ENCODE data around the gene EHF. TPM values are rescaled to one million over a fixed set of nuclear protein-coding genes. Genes with fewer than 3 reads are reported as not detected.

Gene EHF
- total RNA-seq, 1 donor from 2014 or later: 1.2 TPM

GRCh38 chr11:34619062-34619516 lies 1.8 kb upstream of the EHF start:
- Mint-ChIP-seq H3K4me3 (no peak overlapping the region), H3K27ac (no peak overlapping the region), H3K4me1 (peaks cover 11% of the 10 kb centered on the region), H3K9me3 (no peaks in the 10 kb centered on the region), H3K27me3 (ENCODE audit: low read depth) (peaks cover 50% of the 10 kb centered on the region), H3K36me3 (no peaks in the 10 kb centered on the region)
- no peak for DNase-seq (ENCODE audit: low spot score in 2 of 2, unreplicated experiment in 2 of 2)
- TF ChIP-seq, protein P1, sequence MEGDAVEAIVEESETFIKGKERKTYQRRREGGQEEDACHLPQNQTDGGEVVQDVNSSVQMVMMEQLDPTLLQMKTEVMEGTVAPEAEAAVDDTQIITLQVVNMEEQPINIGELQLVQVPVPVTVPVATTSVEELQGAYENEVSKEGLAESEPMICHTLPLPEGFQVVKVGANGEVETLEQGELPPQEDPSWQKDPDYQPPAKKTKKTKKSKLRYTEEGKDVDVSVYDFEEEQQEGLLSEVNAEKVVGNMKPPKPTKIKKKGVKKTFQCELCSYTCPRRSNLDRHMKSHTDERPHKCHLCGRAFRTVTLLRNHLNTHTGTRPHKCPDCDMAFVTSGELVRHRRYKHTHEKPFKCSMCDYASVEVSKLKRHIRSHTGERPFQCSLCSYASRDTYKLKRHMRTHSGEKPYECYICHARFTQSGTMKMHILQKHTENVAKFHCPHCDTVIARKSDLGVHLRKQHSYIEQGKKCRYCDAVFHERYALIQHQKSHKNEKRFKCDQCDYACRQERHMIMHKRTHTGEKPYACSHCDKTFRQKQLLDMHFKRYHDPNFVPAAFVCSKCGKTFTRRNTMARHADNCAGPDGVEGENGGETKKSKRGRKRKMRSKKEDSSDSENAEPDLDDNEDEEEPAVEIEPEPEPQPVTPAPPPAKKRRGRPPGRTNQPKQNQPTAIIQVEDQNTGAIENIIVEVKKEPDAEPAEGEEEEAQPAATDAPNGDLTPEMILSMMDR (IDR thresholded peaks at IDR 0.05; ENCODE audit: unreplicated experiment): no peak

- H3K4me3 Mint-ChIP-seq: no peak overlapping the region
- TF ChIP-seq, protein P1 (IDR thresholded peaks at IDR 0.05; ENCODE audit: unreplicated experiment): no peak
Measured at GRCh38 chr11:34620202-34620601, 691 bp upstream of the EHF start.

GRCh38 chr11:34621876-34622275 lies 983 bp downstream of the EHF start:
- no peak overlapping the region for H3K27ac Mint-ChIP-seq
- no peak for DNase-seq (ENCODE audit: low spot score in 2 of 2, unreplicated experiment in 2 of 2)
- peaks cover 42% of the 10 kb centered on the region for H3K27me3 Mint-ChIP-seq (ENCODE audit: low read depth)
- no peaks in the 10 kb centered on the region for H3K36me3 Mint-ChIP-seq
- no peaks in the 10 kb centered on the region for H3K9me3 Mint-ChIP-seq
- peaks cover 10% of the 10 kb centered on the region for H3K4me1 Mint-ChIP-seq
- TF ChIP-seq, protein P1 (IDR thresholded peaks at IDR 0.05; ENCODE audit: unreplicated experiment): no peak
- no peak overlapping the region for H3K4me3 Mint-ChIP-seq

More at GRCh38 chr11:34620202-34620601, 691 bp upstream of the EHF start:
- H3K36me3 Mint-ChIP-seq: no peaks in the 10 kb centered on the region
- no peak overlapping the region for H3K27ac Mint-ChIP-seq
- no peaks in the 10 kb centered on the region for H3K9me3 Mint-ChIP-seq
- peaks cover 49% of the 10 kb centered on the region for H3K27me3 Mint-ChIP-seq (ENCODE audit: low read depth)
- DNase-seq (ENCODE audit: low spot score in 2 of 2, unreplicated experiment in 2 of 2): no peak
- peaks cover 11% of the 10 kb centered on the region for H3K4me1 Mint-ChIP-seq

GRCh38 chr11:34623463-34623862 lies 2.6 kb downstream of the EHF start:
- no peak overlapping the region for H3K27ac Mint-ChIP-seq

DNA sequence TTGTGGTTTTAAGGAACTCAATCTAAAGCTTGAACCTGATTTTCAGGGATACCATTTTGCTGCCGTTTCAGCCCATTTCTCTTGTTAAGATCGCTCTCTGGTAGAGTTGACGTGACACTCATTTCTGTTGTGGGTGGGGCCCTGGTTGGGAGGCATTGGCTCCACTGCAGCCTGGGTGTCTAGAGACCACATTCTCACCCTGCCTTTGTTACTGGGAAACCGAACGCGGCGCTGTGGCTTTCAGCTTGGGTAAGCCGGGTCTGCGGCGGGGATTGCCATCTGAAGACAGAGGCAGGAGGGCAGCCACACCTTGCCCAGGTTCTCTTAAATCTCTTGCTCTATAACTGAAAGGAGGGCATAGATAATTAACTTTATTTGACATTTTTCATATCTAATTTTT lies 3.2 kb downstream of the EHF start:
- TF ChIP-seq, protein P1 (IDR thresholded peaks at IDR 0.05; ENCODE audit: unreplicated experiment): no peak
- Mint-ChIP-seq H3K27ac (no peak overlapping the region), H3K4me1 (peaks cover 9% of the 10 kb centered on the region), H3K9me3 (no peaks in the 10 kb centered on the region), H3K36me3 (no peaks in the 10 kb centered on the region), H3K27me3 (ENCODE audit: low read depth) (peaks cover 32% of the 10 kb centered on the region), H3K4me3 (no peak overlapping the region)
- no peak for DNase-seq (ENCODE audit: low spot score in 2 of 2, unreplicated experiment in 2 of 2)

More at GRCh38 chr11:34623463-34623862, 2.6 kb downstream of the EHF start:
- H3K4me1 Mint-ChIP-seq: peaks cover 10% of the 10 kb centered on the region
- peaks cover 32% of the 10 kb centered on the region for H3K27me3 Mint-ChIP-seq (ENCODE audit: low read depth)
- TF ChIP-seq, protein P1 (IDR thresholded peaks at IDR 0.05; ENCODE audit: unreplicated experiment): no peak
- H3K36me3 Mint-ChIP-seq: no peaks in the 10 kb centered on the region
- H3K9me3 Mint-ChIP-seq: no peaks in the 10 kb centered on the region
- no peak for DNase-seq (ENCODE audit: low spot score in 2 of 2, unreplicated experiment in 2 of 2)
- no peak overlapping the region for H3K4me3 Mint-ChIP-seq

- no peaks in the 10 kb centered on the region for H3K9me3 Mint-ChIP-seq
- no peak overlapping the region for H3K4me3 Mint-ChIP-seq
- H3K4me1 Mint-ChIP-seq: peaks cover 4% of the 10 kb centered on the region
- H3K36me3 Mint-ChIP-seq: no peaks in the 10 kb centered on the region
- peaks cover 27% of the 10 kb centered on the region for H3K27me3 Mint-ChIP-seq (ENCODE audit: low read depth)
- TF ChIP-seq, protein P1 (IDR thresholded peaks at IDR 0.05; ENCODE audit: unreplicated experiment): no peak
- no peak for DNase-seq (ENCODE audit: low spot score in 2 of 2, unreplicated experiment in 2 of 2)
- H3K27ac Mint-ChIP-seq: no peak overlapping the region
Measured at GRCh38 chr11:34625576-34625975, 4.7 kb downstream of the EHF start.

Measured in mesothelial cell of epicardium (in vitro differentiated cells).